GM12878 (cell line): ENCODE measurements around the gene ANKRD45. TPM values are rescaled to one million over a fixed set of nuclear protein-coding genes. Genes with fewer than 3 reads are reported as not detected.

ENCODE experiments used
- ASH2L ChIP-seq: fragments of 300-600, 200-600 bp; sonication (generic); IDR thresholded peaks from 2 replicates; pipeline ENCODE4 v1.6.1; 2017; ENCODE audit warnings: low read depth, mild to moderate bottlenecking, borderline replicate concordance
- CUX1 ChIP-seq: IDR thresholded peaks from 2 replicates; pipeline ENCODE4 v1.6.1; 2012; ENCODE audit warnings: improper control_type of control experiment, low read depth, low read length; ENCODE audit not compliant: insufficient replicate concordance
- EED ChIP-seq: sonication (generic); IDR thresholded peaks from 2 replicates; pipeline ENCODE4 v1.6.1; 2016; ENCODE audit warnings: antibody characterized with exemption, low read depth
- ETV6 ChIP-seq, 2 experiments: fragments of 450-650 bp in 1 of 2; IDR thresholded peaks in 1 of 2; conservative IDR thresholded peaks in 1 of 2; 2 replicates each; pipeline ENCODE4 v1.6.1; 2014; ENCODE audit warnings: antibody characterized with exemption in 1 of 2, borderline replicate concordance in 1 of 2, low read depth in 1 of 2, mild to moderate bottlenecking in 1 of 2, moderate library complexity in 1 of 2
- IRF4 ChIP-seq: IDR thresholded peaks from 2 replicates; pipeline ENCODE4 v1.6.1; 2011; ENCODE audit warnings: low read depth, low read length
- JUNB ChIP-seq: IDR thresholded peaks from 2 replicates; pipeline ENCODE4 v1.6.1; 2016; ENCODE audit warnings: antibody characterized with exemption, mild to moderate bottlenecking
- MEF2B ChIP-seq: fragments of 450-650 bp; IDR thresholded peaks from 2 replicates; pipeline ENCODE4 v1.6.1; 2018; ENCODE audit warnings: mild to moderate bottlenecking, moderate library complexity; ENCODE audit not compliant: partially characterized antibody, poor library complexity, severe bottlenecking
- MLLT1 ChIP-seq: fragments of 450-650 bp; IDR thresholded peaks from 2 replicates; pipeline ENCODE4 v1.6.1; 2016; ENCODE audit warnings: mild to moderate bottlenecking
- NFIC ChIP-seq: IDR thresholded peaks from 2 replicates; pipeline ENCODE4 v1.6.1; 2012; ENCODE audit warnings: low read depth, mild to moderate bottlenecking, inconsistent platforms, low read length, moderate library complexity
- NFXL1 ChIP-seq: fragments of 450-650 bp; IDR thresholded peaks from 2 replicates; pipeline ENCODE4 v1.6.1; 2017; ENCODE audit warnings: antibody characterized with exemption, mild to moderate bottlenecking, borderline replicate concordance
- RBBP5 ChIP-seq: fragments of 200-600 bp; sonication (generic); conservative IDR thresholded peaks from 2 replicates; pipeline ENCODE4 v1.6.1; 2016
- REST ChIP-seq: IDR thresholded peaks from 2 replicates; pipeline ENCODE4 v1.6.1; 2012; ENCODE audit warnings: mild to moderate bottlenecking, low read depth, low read length
- polyA plus RNA-seq, 11 experiments: library from polyadenylated mRNA; depleted of rRNA in 4 of 11; unstranded in 6 of 11; stranded (reverse) in 5 of 11; fragments of >200 nt; fragmentation: Nextera tagmentation in 4 of 11; fragmentation: Illumina TruSeq in 1 of 11; extraction: Ambion mirVana in 4 of 11; extraction: Trizol in 1 of 11; gene quantifications; 1 replicate in 1 of 11; 2 replicates in 10 of 11; pipeline versions ENCODE4 v1.2.1 to v1.2.3, GENCODE V29; 2011 to 2016; ENCODE audit warnings: inconsistent platforms in 2 of 11, missing spikeins in 2 of 11, low read depth in 1 of 11
- total RNA-seq, 4 experiments: library from RNA; depleted of rRNA in 3 of 4; stranded (reverse); fragments of >200 nt in 3 of 4; fragmentation: Illumina TruSeq in 1 of 4; extraction: Trizol in 1 of 4; gene quantifications; 2 replicates each; pipeline versions ENCODE4 v1.2.1 to v1.2.3, GENCODE V29; 2013 to 2021
- TF ChIP-seq, protein P1 (sequence below): IDR thresholded peaks from 2 replicates; pipeline ENCODE4 v1.6.1; 2011; ENCODE audit warnings: borderline replicate concordance, low read depth, mild to moderate bottlenecking, moderate library complexity, low read length; ENCODE audit not compliant: insufficient read depth, poor library complexity, severe bottlenecking
- TF ChIP-seq, protein P2 (sequence below): fragments of 150-350 bp; IDR thresholded peaks from 2 replicates; pipeline ENCODE4 v1.6.1; 2014; ENCODE audit warnings: mild to moderate bottlenecking, low read depth, low read length

ANKRD45 gene
- total and polyA plus RNA-seq, 10 of the 15 experiments (the other 5 are each of a cell fraction or from before 2014, with no cell fraction given) = 0.04 to 0.15 (median 0.13) TPM; not detected in 5

DNA sequence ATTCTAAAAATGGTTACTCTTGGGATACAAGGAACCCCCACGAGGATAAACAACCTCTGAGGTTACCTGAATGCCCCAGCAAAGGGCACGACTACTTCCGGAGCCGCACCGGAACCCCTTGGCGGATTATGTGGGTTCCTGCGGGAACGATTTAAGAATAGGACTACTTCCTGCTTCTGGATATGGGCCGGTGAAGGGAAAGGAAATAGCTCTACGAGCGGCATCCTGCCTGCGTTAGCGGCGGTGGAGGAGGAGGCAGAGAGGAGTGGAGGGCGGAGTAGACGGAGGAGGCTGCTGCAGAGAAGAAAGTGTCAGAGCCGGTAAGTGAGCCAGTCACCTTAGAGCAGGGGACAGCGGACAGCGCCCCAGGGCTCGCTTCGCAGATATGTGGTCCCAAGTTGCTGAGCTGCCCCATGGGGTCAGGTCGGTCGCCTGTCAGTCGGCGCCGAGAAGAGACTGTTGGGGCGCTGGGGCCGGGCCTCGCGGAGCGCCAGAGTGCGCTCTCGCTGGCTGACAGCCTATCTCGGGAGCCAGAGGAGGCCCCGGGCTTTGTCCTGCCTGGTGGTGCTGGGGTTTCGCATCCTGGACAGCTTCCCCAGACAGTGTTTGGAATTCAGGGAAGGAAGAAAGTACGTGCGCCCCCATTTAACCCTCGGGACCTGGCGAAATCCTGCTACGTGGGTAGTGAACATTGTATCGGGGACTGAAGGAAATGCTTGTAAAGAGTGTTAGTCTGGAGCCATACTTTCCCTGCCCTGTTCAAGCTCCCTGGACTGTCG, 45.3 kb upstream of the ANKRD45 start, which contains the start of gene KLHL20 (continued):
- TF ChIP-seq, protein P1, sequence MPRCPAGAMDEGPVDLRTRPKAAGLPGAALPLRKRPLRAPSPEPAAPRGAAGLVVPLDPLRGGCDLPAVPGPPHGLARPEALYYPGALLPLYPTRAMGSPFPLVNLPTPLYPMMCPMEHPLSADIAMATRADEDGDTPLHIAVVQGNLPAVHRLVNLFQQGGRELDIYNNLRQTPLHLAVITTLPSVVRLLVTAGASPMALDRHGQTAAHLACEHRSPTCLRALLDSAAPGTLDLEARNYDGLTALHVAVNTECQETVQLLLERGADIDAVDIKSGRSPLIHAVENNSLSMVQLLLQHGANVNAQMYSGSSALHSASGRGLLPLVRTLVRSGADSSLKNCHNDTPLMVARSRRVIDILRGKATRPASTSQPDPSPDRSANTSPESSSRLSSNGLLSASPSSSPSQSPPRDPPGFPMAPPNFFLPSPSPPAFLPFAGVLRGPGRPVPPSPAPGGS = no peak
- TF ChIP-seq ETV6 (conservative IDR thresholded peaks at IDR 0.05 in 1 of 2, IDR thresholded peaks at IDR 0.05 in 1 of 2; ENCODE audit: borderline replicate concordance in 1 of 2, low read depth in 1 of 2) (peak in 1 of 2 experiments; percentile 78; a peak in 1 of 4 replicates), RBBP5 (no peak), CUX1 (no peak), NFXL1 (no peak), IRF4 (peak; percentile 74), REST (peak; percentile 57; the same call in 1 of the 2 replicates), EED (no peak; the same call in 1 of the 2 replicates), MLLT1 (peak; percentile 80), NFIC (peak; percentile 76; the same call in 1 of the 2 replicates), JUNB (no peak), ASH2L (peak; percentile 58; the same call in 1 of the 2 replicates), MEF2B (peak; percentile 55)
- TF ChIP-seq, protein P2, sequence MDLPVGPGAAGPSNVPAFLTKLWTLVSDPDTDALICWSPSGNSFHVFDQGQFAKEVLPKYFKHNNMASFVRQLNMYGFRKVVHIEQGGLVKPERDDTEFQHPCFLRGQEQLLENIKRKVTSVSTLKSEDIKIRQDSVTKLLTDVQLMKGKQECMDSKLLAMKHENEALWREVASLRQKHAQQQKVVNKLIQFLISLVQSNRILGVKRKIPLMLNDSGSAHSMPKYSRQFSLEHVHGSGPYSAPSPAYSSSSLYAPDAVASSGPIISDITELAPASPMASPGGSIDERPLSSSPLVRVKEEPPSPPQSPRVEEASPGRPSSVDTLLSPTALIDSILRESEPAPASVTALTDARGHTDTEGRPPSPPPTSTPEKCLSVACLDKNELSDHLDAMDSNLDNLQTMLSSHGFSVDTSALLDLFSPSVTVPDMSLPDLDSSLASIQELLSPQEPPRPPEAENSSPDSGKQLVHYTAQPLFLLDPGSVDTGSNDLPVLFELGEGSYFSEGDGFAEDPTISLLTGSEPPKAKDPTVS = 0 out of 2 replicates have a peak, but pooled peaks have one; percentile 70
